ENCODE results near the gene SLC26A9. TPM values are rescaled to one million over a fixed set of nuclear protein-coding genes. Genes with fewer than 3 reads are reported as not detected.

Gene SLC26A9
- total RNA-seq, 1 donor = not detected

DNA sequence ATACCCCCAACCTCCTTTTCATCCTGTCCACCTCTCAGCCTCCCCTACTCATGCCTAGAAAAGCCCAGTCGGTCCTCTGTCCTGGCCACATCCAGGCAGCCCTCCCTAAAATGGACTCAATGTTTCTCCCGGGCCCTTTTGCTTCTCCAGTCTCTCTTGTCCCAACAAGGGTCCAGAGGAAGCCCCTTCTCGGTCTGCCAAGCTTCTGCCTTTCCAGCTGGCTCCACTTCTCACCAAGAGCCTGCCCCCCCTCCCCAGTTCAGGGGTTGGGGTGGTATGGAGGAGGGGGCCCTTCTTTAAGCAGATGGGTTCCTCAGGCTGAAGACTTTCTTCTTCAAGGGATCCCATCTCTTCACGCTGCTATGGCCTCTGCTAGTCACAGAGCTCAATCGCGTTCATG, 36.0 kb upstream of the SLC26A9 start:
- peaks cover 11% of the 10 kb centered on the region for H3K4me1 ChIP-seq (ENCODE audit: insufficient read depth, low read length)
- no peak overlapping the region for H3K4me3 ChIP-seq (ENCODE audit: insufficient read depth, low read length)
- TF ChIP-seq, protein P1, sequence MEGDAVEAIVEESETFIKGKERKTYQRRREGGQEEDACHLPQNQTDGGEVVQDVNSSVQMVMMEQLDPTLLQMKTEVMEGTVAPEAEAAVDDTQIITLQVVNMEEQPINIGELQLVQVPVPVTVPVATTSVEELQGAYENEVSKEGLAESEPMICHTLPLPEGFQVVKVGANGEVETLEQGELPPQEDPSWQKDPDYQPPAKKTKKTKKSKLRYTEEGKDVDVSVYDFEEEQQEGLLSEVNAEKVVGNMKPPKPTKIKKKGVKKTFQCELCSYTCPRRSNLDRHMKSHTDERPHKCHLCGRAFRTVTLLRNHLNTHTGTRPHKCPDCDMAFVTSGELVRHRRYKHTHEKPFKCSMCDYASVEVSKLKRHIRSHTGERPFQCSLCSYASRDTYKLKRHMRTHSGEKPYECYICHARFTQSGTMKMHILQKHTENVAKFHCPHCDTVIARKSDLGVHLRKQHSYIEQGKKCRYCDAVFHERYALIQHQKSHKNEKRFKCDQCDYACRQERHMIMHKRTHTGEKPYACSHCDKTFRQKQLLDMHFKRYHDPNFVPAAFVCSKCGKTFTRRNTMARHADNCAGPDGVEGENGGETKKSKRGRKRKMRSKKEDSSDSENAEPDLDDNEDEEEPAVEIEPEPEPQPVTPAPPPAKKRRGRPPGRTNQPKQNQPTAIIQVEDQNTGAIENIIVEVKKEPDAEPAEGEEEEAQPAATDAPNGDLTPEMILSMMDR (IDR thresholded peaks at IDR 0.05; ENCODE audit: extremely low read depth, low read depth, low read length) = no peak
- H2AFZ ChIP-seq (ENCODE audit: low read length) = no peak overlapping the region
- H3K27me3 ChIP-seq (ENCODE audit: insufficient read depth, low read length) = no peaks in the 10 kb centered on the region
- H3K36me3 ChIP-seq (ENCODE audit: insufficient read depth, low read length) = peaks cover 6% of the 10 kb centered on the region
- no peaks in the 10 kb centered on the region for H3K9me3 ChIP-seq (ENCODE audit: low read depth, low read length)
- H3K79me2 ChIP-seq (ENCODE audit: insufficient read depth, low read length) = no peaks in the 10 kb centered on the region
- peak; percentile 44 for DNase-seq (ENCODE audit: insufficient read length, low spot score, missing footprints)
- no peak overlapping the region for H3K27ac ChIP-seq (ENCODE audit: low read depth, low read length)
- no peaks in the 10 kb centered on the region for H4K20me1 ChIP-seq (ENCODE audit: insufficient read depth, low read length)
- H3K4me2 ChIP-seq (ENCODE audit: insufficient read depth, low read length) = no peak overlapping the region

DNA sequence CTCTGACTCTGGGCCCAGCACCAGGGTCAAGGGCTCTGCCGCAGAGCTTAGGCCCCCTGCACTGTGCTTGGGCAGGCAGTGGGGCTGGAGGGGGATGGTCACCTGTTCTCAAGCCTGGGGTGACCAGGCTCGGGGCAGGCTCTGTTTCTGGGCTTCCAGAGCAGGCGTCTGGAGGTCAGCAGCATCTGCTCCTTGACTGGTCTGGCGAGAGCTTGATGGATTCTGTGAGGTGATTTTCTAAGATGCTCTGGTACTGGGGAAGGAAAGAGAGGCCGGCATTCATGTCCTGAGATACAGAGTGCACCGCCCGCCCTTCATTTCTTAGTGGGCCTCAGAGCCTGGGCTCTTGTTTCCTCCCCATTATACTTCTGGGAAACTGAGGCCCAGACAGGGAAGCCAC, 35.4 kb upstream of the SLC26A9 start:
- no peak overlapping the region for H2AFZ ChIP-seq (ENCODE audit: low read length)
- no peak overlapping the region for H3K27ac ChIP-seq (ENCODE audit: low read depth, low read length)
- TF ChIP-seq, protein P1 (IDR thresholded peaks at IDR 0.05; ENCODE audit: extremely low read depth, low read depth, low read length) = no peak
- H3K27me3 ChIP-seq (ENCODE audit: insufficient read depth, low read length) = no peaks in the 10 kb centered on the region
- no peak overlapping the region for H3K4me3 ChIP-seq (ENCODE audit: insufficient read depth, low read length)
- H3K36me3 ChIP-seq (ENCODE audit: insufficient read depth, low read length) = peaks cover 6% of the 10 kb centered on the region
- H4K20me1 ChIP-seq (ENCODE audit: insufficient read depth, low read length) = no peaks in the 10 kb centered on the region
- no peak overlapping the region for H3K4me2 ChIP-seq (ENCODE audit: insufficient read depth, low read length)
- H3K4me1 ChIP-seq (ENCODE audit: insufficient read depth, low read length) = peaks cover 11% of the 10 kb centered on the region
- no peaks in the 10 kb centered on the region for H3K79me2 ChIP-seq (ENCODE audit: insufficient read depth, low read length)
- no peaks in the 10 kb centered on the region for H3K9me3 ChIP-seq (ENCODE audit: low read depth, low read length)
- DNase-seq (ENCODE audit: insufficient read length, low spot score, missing footprints) = peak; percentile 53

DNA sequence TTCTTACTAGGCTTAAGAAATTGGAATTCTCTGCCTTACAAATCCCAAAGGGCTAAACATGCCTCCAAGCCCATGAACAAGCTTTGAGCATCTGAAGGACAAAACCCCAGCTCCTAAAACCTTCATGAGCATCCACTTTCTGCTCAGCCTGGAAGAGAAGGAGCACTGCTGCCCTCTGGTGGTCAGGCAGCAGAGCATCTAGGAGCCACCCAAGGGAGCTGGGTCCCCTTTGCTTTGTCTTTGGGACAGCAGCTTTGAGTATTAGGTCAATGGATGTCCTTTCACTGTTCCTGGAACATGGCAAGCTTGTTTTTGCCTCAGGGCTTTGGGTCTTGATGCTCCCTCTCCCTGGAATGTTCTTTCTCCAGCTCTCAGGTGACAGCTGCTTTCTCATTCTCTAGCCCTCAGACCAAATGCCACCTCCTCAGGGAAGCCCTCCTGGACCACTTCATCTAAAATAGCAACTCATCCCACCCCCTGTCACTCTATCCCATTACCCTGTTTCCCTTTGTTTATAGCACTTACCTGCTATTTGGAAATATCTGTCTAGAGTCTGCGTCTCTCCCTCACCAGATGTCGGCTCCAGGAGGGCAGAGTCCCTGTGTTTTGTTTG, 34.3 kb upstream of the SLC26A9 start:
- H3K4me3 ChIP-seq (ENCODE audit: insufficient read depth, low read length) = no peak overlapping the region
- TF ChIP-seq, protein P1 (IDR thresholded peaks at IDR 0.05; ENCODE audit: extremely low read depth, low read depth, low read length) = peak; percentile 100
- no peaks in the 10 kb centered on the region for H3K27me3 ChIP-seq (ENCODE audit: insufficient read depth, low read length)
- peaks cover 6% of the 10 kb centered on the region for H3K36me3 ChIP-seq (ENCODE audit: insufficient read depth, low read length)
- H3K4me2 ChIP-seq (ENCODE audit: insufficient read depth, low read length) = no peak overlapping the region
- peak; percentile 88 for DNase-seq (ENCODE audit: insufficient read length, low spot score, missing footprints)
- peaks cover 11% of the 10 kb centered on the region for H3K4me1 ChIP-seq (ENCODE audit: insufficient read depth, low read length)
- H2AFZ ChIP-seq (ENCODE audit: low read length) = no peak overlapping the region
- H3K79me2 ChIP-seq (ENCODE audit: insufficient read depth, low read length) = no peaks in the 10 kb centered on the region
- no peaks in the 10 kb centered on the region for H4K20me1 ChIP-seq (ENCODE audit: insufficient read depth, low read length)
- H3K27ac ChIP-seq (ENCODE audit: low read depth, low read length) = no peak overlapping the region
- no peaks in the 10 kb centered on the region for H3K9me3 ChIP-seq (ENCODE audit: low read depth, low read length)

DNA sequence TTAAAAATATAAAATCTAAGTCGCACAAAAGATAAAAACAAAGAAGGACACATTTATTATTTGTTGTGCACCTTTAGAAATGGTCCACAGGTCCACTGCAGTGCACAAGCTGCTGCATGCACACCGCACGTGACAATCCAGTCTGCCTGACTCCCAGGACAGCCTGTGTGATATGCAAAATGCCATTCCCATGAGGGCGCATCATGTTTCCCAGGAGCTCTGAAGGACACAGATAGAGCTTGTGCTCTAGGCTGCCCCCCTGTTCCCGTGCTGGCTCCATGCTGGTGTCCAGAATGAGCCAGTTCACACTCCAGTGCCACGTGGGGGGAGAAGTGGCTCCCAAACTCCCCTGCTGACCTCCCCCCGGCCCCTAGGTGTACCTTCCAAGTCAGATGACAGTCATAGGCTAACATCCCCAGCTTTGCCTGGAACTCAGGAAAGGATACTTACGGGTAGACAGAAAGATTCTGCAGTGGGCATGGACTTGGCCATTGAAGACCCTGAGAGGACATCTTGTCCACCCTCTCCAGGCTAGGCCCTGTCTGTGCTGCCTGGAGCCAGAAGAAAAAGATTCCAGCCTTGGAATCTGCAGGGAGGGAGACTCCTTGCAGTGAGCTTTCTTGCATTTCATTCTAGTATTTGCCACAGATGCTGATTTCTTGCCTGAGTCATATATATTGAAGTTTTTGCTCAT, 33.6 kb upstream of the SLC26A9 start:
- no peaks in the 10 kb centered on the region for H3K79me2 ChIP-seq (ENCODE audit: insufficient read depth, low read length)
- no peak overlapping the region for H3K4me2 ChIP-seq (ENCODE audit: insufficient read depth, low read length)
- peak overlapping the region; percentile 45 for H3K27ac ChIP-seq (ENCODE audit: low read depth, low read length)

More for the DNA sequence above, 33.6 kb upstream of the SLC26A9 start:
- Histone ChIP-seq H3K4me3 (ENCODE audit: insufficient read depth, low read length) (no peak overlapping the region), H3K36me3 (ENCODE audit: insufficient read depth, low read length) (peaks cover under 1% of the 10 kb centered on the region), H3K9me3 (ENCODE audit: low read depth, low read length) (no peaks in the 10 kb centered on the region), H2AFZ (ENCODE audit: low read length) (no peak overlapping the region), H3K4me1 (ENCODE audit: insufficient read depth, low read length) (peaks cover 11% of the 10 kb centered on the region), H3K27me3 (ENCODE audit: insufficient read depth, low read length) (no peaks in the 10 kb centered on the region), H4K20me1 (ENCODE audit: insufficient read depth, low read length) (no peaks in the 10 kb centered on the region)
- DNase-seq (ENCODE audit: insufficient read length, low spot score, missing footprints) = peak; percentile 59
- TF ChIP-seq, protein P1 (IDR thresholded peaks at IDR 0.05; ENCODE audit: extremely low read depth, low read depth, low read length) = no peak

All from osteoblast (primary cell).